ENCODE data around the gene COL27A1.

The COL27A1 gene

GRCh38 chr9:114225561-114226212, 70.3 kb downstream of the COL27A1 start:
- TF ChIP-seq MAX (IDR thresholded peaks at IDR 0.05; ENCODE audit: low read depth, low read length) (no peak), CTCF (IDR thresholded peaks at IDR 0.05; ENCODE audit: low read depth, low read length) (no peak), POLR2A (IDR thresholded peaks at IDR 0.05; ENCODE audit: extremely low read depth, insufficient read length) (no peak), MYC (IDR thresholded peaks at IDR 0.05; ENCODE audit: low read depth, low read length) (no peak)
- no peak overlapping the region for H3K4me3 ChIP-seq (ENCODE audit: low read depth, low read length)

GRCh38 chr9:114226246-114227055, 71.1 kb downstream of the COL27A1 start:
- no peak for DNase-seq (ENCODE audit: low read depth)
- no peak overlapping the region for H3K4me3 ChIP-seq (ENCODE audit: low read depth, low read length)
- TF ChIP-seq MAX (IDR thresholded peaks at IDR 0.05; ENCODE audit: low read depth, low read length) = no peak
- TF ChIP-seq CTCF (IDR thresholded peaks at IDR 0.05; ENCODE audit: low read depth, low read length) = no peak
- TF ChIP-seq MYC (IDR thresholded peaks at IDR 0.05; ENCODE audit: low read depth, low read length) = no peak
- no peak for TF ChIP-seq POLR2A (IDR thresholded peaks at IDR 0.05; ENCODE audit: extremely low read depth, insufficient read length)

More at GRCh38 chr9:114225561-114226212, 70.3 kb downstream of the COL27A1 start:
- DNase-seq (ENCODE audit: low read depth) = no peak

GRCh38 chr9:114227288-114228015, 72.1 kb downstream of the COL27A1 start:
- TF ChIP-seq POLR2A (IDR thresholded peaks at IDR 0.05; ENCODE audit: extremely low read depth, insufficient read length) (no peak), MYC (IDR thresholded peaks at IDR 0.05; ENCODE audit: low read depth, low read length) (no peak), CTCF (IDR thresholded peaks at IDR 0.05; ENCODE audit: low read depth, low read length) (no peak), MAX (IDR thresholded peaks at IDR 0.05; ENCODE audit: low read depth, low read length) (no peak)
- DNase-seq (ENCODE audit: low read depth) = no peak
- H3K4me3 ChIP-seq (ENCODE audit: low read depth, low read length) = no peak overlapping the region

- no peak overlapping the region for H3K4me3 ChIP-seq (ENCODE audit: low read depth, low read length)
- TF ChIP-seq MYC (IDR thresholded peaks at IDR 0.05; ENCODE audit: low read depth, low read length) (no peak), CTCF (IDR thresholded peaks at IDR 0.05; ENCODE audit: low read depth, low read length) (no peak), POLR2A (IDR thresholded peaks at IDR 0.05; ENCODE audit: extremely low read depth, insufficient read length) (no peak), MAX (IDR thresholded peaks at IDR 0.05; ENCODE audit: low read depth, low read length) (no peak)
- DNase-seq (ENCODE audit: low read depth) = no peak
Observed at GRCh38 chr9:114228016-114228808, 72.9 kb downstream of the COL27A1 start.

- no peak for TF ChIP-seq POLR2A (IDR thresholded peaks at IDR 0.05; ENCODE audit: extremely low read depth, insufficient read length)
- TF ChIP-seq MYC (IDR thresholded peaks at IDR 0.05; ENCODE audit: low read depth, low read length) = no peak
- TF ChIP-seq MAX (IDR thresholded peaks at IDR 0.05; ENCODE audit: low read depth, low read length) = no peak
- TF ChIP-seq CTCF (IDR thresholded peaks at IDR 0.05; ENCODE audit: low read depth, low read length) = no peak
- H3K4me3 ChIP-seq (ENCODE audit: low read depth, low read length) = no peak overlapping the region
- DNase-seq (ENCODE audit: low read depth) = no peak
Observed at GRCh38 chr9:114229295-114229694, 74.0 kb downstream of the COL27A1 start.

Measured in NB4 (cell line).